ENCODE data around the gene MRPL52. TPM values are rescaled to one million over a fixed set of nuclear protein-coding genes. Genes with fewer than 3 reads are reported as not detected.

MRPL52 gene
- total RNA-seq, 1 experiment from 2014 or later: 65.2 TPM

DNA sequence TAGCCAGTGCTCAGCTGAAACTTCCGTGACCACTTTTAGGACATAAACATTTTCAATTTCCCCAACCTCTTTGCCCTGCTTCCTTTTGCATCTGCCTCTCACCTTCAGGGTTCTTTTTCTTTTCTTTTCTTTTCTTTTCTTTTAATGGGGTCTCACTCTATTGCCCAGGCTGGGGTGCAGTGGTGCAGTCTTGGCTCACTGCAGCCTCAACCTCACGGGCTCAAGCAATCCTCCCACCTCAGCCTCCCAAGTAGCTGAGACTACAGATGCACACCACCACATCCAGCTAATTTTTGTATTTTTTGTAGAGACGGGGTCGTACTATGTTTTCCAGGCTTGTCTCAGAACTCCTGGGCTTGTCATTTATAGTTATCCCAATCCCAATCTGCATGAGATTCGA lies 37.2 kb downstream of the MRPL52 start:
- in situ Hi-C loops (cut with HindIII; ENCODE audit: low pct_unique_long_range_greater_than_20kb, low sequenced_read_pairs): no loop called here
- DNase-seq (ENCODE audit: low read depth, low spot score): no peak

DNA sequence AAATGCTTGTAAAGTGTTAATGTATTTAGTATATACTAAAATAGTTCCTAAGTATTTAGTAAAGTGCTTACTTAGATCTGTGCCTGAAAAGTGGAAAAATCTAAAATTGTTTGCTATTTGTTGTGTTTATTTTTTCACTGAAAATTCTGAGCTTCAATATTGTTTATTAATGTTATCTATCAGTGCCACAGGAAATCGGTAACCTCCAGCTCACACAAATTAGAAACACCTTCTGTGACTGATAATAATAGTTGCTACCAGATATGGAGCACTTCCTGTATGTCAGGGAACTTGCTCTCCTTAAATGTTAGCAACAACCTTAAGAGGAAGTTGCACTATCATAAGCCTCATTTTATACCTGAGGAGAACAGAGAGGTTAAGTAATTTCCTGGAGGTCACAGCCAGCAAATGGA lies 41.1 kb downstream of the MRPL52 start:
- DNase-seq (ENCODE audit: low read depth, low spot score): no peak
- in situ Hi-C loops (cut with HindIII; ENCODE audit: low pct_unique_long_range_greater_than_20kb, low sequenced_read_pairs): no loop called here

DNA sequence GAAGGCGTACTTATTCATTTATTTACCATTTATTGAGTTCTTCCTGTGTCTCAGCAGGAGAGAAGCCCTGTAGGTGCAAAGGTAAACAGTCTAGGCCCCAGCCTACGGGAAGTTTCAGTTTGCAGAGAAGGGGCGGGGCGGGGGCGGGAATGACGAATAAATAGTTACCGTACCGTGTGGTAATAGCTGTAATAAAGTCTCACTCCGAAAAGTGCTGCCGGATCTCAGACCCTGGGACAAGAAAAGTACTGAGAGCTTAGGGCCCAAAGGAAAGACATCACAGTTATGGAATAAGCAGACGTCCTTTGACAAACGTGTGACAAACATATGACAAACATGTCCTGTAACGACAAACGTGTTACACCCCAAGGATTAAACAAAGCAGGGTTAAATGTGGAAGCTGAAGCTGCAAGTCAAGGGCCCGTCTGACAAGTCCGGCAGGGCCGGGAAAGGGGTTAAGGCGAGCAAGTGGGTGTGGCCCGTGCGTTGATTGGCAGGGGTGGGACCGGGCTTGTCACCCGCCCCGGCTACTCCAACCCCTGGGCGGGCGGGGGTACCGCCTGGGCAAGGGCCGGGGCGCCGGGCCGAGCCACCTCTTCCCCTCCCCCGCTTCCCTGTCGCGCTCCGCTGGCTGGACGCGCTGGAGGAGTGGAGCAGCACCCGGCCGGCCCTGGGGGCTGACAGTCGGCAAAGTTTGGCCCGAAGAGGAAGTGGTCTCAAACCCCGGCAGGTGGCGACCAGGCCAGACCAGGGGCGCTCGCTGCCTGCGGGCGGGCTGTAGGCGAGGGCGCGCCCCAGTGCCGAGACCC lies 41.7 kb downstream of the MRPL52 start, which contains the start of gene LRP10:
LRP10 (plus strand) TSS at position 517 of the 809 bp plus-strand sequence. CDS start 564 bp downstream, outside the sequence.
- DNase-seq (ENCODE audit: low read depth, low spot score): peak; percentile 89

DNA sequence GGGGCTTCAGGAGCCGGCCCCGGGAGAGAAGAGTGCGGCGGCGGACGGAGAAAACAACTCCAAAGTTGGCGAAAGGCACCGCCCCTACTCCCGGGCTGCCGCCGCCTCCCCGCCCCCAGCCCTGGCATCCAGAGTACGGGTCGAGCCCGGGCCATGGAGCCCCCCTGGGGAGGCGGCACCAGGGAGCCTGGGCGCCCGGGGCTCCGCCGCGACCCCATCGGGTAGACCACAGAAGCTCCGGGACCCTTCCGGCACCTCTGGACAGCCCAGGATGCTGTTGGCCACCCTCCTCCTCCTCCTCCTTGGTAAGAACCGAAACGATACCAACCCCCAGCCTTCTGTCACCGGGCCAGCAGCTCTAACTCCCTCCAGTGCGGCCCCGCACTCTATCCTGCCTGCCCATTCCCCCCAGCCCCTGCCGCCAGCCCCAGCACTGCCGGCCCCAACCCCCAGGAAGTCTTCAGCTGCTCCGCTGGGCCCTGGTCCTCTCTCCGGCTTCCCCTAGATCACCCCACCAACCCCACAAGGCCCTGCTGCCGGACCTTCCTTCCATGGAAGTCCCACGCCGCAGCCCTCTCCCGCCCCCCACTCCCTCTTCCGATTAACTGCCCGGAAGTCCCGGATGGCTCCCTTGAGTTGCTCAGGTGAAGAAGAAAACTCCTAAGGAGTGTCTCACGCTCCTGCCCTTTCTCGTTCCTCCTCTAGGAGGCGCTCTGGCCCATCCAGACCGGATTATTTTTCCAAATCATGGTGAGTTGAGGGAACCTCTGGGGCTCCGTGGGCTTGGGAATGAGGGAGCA lies 42.5 kb downstream of the MRPL52 start:
- in situ Hi-C loops (cut with HindIII; ENCODE audit: low pct_unique_long_range_greater_than_20kb, low sequenced_read_pairs): no loop called here
- peak; percentile 85 for DNase-seq (ENCODE audit: low read depth, low spot score)

More for the DNA sequence above, 41.7 kb downstream of the MRPL52 start, which contains the start of gene LRP10:
- in situ Hi-C loops (cut with HindIII; ENCODE audit: low pct_unique_long_range_greater_than_20kb, low sequenced_read_pairs): no loop called here

DNA sequence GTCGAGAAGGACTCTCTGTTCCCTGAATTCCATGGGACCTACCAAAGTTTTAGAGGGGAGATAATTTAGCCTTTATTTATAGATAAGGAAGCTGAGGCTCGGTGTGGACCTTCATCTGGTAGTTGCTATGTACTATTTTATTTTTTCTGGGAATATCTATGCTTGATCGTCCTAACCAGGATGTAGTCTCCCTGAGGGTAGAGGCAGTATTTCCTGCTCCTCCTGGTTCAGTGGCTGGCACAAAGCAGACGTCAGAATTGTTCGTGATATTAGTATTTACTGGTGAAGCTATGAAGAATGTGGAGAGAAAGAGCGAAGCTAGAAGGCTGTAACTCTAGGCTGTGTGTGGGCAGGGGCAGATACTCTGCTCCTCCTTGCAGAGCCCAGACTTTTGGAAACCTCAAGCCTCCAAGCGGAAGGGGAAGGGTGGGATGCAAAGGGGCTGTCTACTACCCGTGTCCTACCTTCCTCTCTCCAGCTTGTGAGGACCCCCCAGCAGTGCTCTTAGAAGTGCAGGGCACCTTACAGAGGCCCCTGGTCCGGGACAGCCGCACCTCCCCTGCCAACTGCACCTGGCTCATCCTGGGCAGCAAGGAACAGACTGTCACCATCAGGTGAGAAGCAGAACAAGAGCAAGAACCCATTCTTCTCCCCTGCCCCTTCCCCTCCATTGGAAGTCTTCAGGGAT lies 43.3 kb downstream of the MRPL52 start:
- in situ Hi-C loops (cut with HindIII; ENCODE audit: low pct_unique_long_range_greater_than_20kb, low sequenced_read_pairs): no loop called here

DNA sequence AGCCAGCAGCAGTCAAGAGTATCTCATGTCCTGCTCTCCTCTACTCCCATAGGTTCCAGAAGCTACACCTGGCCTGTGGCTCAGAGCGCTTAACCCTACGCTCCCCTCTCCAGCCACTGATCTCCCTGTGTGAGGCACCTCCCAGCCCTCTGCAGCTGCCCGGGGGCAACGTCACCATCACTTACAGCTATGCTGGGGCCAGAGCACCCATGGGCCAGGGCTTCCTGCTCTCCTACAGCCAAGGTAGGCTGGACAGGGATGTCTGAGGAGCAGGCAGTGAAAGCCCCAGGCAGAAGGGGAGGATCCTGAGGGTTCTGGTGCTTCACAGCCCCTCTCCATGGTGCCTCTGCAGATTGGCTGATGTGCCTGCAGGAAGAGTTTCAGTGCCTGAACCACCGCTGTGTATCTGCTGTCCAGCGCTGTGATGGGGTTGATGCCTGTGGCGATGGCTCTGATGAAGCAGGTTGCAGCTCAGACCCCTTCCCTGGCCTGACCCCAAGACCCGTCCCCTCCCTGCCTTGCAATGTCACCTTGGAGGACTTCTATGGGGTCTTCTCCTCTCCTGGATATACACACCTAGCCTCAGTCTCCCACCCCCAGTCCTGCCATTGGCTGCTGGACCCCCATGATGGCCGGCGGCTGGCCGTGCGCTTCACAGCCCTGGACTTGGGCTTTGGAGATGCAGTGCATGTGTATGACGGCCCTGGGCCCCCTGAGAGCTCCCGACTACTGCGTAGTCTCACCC lies 45.5 kb downstream of the MRPL52 start:
- no peak for DNase-seq (ENCODE audit: low read depth, low spot score)
- in situ Hi-C loops (cut with HindIII; ENCODE audit: low pct_unique_long_range_greater_than_20kb, low sequenced_read_pairs): no loop called here

More for the DNA sequence above, 43.3 kb downstream of the MRPL52 start:
- DNase-seq (ENCODE audit: low read depth, low spot score): no peak

DNA sequence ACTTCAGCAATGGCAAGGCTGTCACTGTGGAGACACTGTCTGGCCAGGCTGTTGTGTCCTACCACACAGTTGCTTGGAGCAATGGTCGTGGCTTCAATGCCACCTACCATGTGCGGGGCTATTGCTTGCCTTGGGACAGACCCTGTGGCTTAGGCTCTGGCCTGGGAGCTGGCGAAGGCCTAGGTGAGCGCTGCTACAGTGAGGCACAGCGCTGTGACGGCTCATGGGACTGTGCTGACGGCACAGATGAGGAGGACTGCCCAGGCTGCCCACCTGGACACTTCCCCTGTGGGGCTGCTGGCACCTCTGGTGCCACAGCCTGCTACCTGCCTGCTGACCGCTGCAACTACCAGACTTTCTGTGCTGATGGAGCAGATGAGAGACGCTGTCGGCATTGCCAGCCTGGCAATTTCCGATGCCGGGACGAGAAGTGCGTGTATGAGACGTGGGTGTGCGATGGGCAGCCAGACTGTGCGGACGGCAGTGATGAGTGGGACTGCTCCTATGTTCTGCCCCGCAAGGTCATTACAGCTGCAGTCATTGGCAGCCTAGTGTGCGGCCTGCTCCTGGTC lies 46.1 kb downstream of the MRPL52 start:
- no peak for DNase-seq (ENCODE audit: low read depth, low spot score)
- in situ Hi-C loops (cut with HindIII; ENCODE audit: low pct_unique_long_range_greater_than_20kb, low sequenced_read_pairs): no loop called here

DNA sequence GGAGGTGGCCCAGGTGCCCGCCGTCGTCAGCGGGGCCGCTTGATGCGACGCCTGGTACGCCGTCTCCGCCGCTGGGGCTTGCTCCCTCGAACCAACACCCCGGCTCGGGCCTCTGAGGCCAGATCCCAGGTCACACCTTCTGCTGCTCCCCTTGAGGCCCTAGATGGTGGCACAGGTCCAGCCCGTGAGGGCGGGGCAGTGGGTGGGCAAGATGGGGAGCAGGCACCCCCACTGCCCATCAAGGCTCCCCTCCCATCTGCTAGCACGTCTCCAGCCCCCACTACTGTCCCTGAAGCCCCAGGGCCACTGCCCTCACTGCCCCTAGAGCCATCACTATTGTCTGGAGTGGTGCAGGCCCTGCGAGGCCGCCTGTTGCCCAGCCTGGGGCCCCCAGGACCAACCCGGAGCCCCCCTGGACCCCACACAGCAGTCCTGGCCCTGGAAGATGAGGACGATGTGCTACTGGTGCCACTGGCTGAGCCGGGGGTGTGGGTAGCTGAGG lies 47.4 kb downstream of the MRPL52 start:
- in situ Hi-C loops (cut with HindIII; ENCODE audit: low pct_unique_long_range_greater_than_20kb, low sequenced_read_pairs): no loop called here

DNA sequence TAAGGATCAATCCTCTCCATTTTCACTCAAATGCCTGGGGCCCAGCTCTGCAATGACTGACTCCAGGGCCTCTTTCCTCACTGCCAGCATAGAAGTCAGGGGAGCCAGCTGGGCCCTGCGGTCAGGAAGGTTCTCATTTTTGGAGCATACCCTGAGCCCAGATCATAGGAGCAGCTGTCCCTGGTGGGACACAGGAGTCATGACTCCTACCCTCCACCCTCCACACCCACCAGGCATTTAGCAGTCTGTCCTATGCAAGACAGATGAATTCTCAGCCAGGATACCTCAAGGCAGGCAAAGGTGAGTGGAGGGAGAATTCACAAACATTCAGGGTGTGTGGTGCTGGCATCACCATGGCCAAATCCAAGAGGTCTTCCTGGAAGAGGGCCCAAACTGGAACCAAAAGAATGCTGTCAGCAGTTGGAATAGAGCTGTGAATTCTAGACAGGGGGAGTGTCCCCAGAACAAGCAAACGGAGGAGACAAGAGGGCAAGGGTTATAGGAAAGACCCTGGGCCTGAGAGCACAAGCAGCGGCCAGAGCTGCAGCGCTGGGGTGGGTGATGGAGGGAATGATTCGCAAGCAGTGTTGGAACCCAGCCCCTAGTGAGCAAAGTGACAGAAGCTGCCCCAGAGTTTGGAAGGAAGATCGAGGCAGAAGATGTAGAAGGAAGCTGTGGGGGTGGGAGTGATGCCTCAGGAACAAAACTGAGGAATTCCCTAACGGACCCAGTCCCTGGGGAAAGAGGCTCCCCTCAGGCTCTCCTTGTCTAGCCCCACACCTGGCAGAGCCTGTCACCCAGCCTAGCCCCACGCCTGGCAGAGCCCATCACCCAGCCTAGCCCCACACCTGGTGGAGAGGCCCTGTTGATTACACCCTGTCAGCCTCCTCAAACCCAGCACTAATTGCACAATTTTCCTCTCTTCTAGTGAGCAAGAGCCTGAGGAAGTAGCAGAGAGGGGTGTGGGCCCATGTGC lies 48.9 kb downstream of the MRPL52 start:
- no peak for DNase-seq (ENCODE audit: low read depth, low spot score)
- in situ Hi-C loops (cut with HindIII; ENCODE audit: low pct_unique_long_range_greater_than_20kb, low sequenced_read_pairs): no loop called here

More for the DNA sequence above, 47.4 kb downstream of the MRPL52 start:
- DNase-seq (ENCODE audit: low read depth, low spot score): no peak

DNA sequence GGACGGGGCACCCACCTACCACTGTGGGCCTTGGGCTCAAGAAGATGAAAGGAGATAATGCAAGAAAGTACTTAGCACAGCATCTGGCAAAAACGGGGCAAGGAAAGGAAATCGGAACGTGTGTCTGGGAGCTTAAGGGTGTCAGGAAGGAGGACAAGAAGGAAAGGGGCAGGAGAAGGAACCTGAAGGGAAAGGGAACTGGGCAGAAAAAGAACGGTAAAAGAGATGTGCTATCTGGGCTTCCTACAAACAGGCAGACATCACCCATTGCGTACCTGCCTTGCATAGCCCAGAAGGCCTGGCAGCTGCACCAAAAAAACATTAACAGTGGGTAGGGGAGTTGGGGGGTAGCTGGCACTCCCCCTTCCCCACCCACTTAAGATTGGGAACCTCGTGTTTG lies 52.4 kb downstream of the MRPL52 start:
- no peak for DNase-seq (ENCODE audit: low read depth, low spot score)
- in situ Hi-C loops (cut with HindIII; ENCODE audit: low pct_unique_long_range_greater_than_20kb, low sequenced_read_pairs): no loop called here

DNA sequence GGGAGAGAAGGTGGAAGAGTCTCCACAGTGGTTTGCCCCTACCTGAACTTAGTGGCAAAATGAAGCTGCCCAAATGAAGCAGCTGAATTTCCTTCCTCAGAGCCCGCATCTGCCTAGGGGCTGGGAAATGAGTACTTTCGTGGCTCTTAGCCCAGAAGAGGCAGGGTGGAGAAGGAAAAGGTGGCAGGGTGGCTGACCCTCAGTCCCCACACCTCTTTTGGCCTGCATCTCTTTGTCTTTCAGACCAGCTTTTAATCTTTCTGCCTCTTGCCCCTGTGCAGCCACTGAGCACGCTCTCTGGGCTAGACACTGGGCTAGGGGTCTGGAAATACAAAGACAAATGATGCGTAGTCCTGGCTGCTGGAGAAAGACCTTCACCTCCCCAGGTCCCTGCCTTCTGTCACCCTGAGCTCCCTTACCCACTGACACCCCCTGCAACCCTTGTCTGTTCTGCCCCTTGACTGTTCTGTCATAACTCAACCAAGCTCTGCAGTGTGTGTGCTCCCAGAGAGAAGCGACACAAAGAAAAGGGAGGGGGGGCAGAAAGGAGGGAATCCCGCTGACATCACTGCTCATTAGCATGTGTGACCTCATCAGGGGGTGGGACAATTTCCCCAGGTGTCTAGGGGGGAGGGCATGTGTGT lies 53.0 kb downstream of the MRPL52 start:
- in situ Hi-C loops (cut with HindIII; ENCODE audit: low pct_unique_long_range_greater_than_20kb, low sequenced_read_pairs): no loop called here
- DNase-seq (ENCODE audit: low read depth, low spot score): peak; percentile 8

DNA sequence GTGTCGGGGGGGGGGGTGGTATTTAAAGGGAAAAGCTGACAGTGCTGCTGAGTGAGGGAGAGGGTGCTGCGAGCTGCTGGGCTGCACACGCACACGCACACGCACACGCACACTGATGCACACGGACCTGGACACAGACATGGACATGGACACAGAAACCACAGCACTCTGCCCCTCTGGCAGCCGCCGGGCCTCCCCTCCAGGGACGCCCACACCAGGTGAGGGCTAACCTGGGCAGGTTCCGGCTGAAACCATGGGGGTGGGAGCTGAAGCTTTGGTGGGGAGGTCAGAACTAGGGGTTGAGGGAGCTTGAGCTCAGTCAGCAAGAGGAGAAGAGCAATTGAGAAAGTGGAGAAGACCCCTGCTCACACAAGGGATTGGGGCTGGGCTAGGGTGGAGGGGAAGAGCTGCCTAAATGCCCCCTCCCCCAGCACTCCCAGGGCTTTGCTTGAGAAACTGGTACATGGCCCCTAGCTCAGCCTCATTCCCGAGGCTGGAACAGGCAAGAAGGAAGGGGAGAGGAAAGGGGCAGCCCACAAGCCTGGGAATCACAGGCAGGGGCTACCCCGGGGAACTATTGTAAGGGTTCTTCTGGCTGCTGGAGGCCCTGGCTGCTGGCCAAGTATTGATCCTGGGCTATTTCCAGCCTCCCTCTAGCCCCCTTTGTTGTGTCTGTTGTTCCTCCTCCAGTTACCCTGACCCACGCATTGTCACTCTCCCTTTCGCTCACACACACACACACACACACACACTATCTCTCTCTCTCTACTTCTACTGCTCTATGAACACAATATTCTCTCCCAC lies 53.7 kb downstream of the MRPL52 start, which contains the start of gene REM2:
REM2 (plus strand) TSS at position 50 of the 804 bp plus-strand sequence; CDS start at position 116, 66 bp downstream.
- in situ Hi-C loops (cut with HindIII; ENCODE audit: low pct_unique_long_range_greater_than_20kb, low sequenced_read_pairs): no loop called here
- DNase-seq (ENCODE audit: low read depth, low spot score): no peak

DNA sequence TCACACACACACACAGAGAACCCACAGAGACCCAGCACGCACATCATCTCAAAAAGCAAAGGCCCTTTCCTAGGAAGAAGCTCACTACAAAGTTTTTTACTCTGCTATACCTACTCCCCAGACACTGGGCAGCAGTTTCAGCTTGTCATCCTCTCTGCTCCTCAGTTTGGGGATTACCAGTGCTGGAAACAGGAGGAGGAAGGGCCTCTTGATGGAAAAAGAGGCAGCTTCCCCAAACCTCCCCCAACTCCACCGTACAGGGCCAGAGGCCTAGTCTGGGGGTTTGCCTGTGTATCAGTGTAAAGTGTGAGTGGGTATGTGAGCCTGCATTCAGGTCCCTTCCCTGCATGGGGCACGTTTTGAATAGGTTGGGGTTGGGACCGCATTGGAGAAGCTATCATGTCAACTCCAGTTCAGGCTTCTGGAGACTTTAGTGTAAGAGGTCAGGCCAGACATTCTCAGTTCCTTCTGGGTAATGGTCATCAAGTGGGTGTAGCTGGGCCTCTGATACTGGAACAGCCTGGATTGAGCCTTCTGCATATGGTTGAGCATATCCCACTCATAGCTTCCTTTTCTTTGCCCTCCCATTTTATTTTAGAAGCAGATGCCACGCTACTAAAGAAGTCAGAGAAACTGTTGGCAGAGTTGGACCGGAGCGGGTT lies 54.5 kb downstream of the MRPL52 start:
- no peak for DNase-seq (ENCODE audit: low read depth, low spot score)
- in situ Hi-C loops (cut with HindIII; ENCODE audit: low pct_unique_long_range_greater_than_20kb, low sequenced_read_pairs): no loop called here
